ENCODE data around the gene FAM78B. TPM values are rescaled to one million over a fixed set of nuclear protein-coding genes. Genes with fewer than 3 reads are reported as not detected.

The FAM78B gene
- total and polyA plus RNA-seq, 2 donors (not counting 3 experiments of a cell fraction or from before 2014, with no cell fraction given), result 0.10 TPM; not detected in 1

DNA sequence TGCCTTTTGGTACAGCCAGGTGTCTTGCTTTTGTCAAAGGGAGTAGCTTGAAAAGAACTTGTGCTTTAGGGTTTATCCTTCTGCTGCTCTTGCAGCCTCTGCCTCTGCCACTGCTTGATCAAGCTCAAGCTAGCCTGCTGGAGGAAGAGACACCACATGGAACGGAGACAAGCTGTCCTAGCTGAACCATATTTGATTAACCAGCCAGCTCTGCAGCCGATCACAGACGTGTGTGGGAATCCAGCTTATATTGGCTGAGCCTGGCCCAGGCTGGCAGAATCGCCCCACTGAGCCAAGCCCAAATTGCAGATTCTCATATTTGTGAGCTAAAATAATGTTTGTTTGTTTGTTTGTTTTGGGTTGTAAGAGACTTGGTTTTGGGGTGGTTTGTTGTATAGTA is 18.7 kb upstream of the FAM78B start:
- H2AFZ ChIP-seq (ENCODE audit: low read depth, low read length), result no peak overlapping the region
- FAIRE-seq (no peak), DNase-seq (ENCODE audit: low read depth, low spot score) (no peak)
- TF ChIP-seq EZH2 (IDR thresholded peaks at IDR 0.05; ENCODE audit: borderline replicate concordance, low read depth, low read length, severe bottlenecking) (no peak), POLR2A (IDR thresholded peaks at IDR 0.05; ENCODE audit: low read depth, low read length) (no peak)
- TF ChIP-seq, protein P1, sequence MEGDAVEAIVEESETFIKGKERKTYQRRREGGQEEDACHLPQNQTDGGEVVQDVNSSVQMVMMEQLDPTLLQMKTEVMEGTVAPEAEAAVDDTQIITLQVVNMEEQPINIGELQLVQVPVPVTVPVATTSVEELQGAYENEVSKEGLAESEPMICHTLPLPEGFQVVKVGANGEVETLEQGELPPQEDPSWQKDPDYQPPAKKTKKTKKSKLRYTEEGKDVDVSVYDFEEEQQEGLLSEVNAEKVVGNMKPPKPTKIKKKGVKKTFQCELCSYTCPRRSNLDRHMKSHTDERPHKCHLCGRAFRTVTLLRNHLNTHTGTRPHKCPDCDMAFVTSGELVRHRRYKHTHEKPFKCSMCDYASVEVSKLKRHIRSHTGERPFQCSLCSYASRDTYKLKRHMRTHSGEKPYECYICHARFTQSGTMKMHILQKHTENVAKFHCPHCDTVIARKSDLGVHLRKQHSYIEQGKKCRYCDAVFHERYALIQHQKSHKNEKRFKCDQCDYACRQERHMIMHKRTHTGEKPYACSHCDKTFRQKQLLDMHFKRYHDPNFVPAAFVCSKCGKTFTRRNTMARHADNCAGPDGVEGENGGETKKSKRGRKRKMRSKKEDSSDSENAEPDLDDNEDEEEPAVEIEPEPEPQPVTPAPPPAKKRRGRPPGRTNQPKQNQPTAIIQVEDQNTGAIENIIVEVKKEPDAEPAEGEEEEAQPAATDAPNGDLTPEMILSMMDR (IDR thresholded peaks at IDR 0.05; ENCODE audit: extremely low read depth in 1 of 2, insufficient read depth in 1 of 2, low read depth in 1 of 2, low read length in 2 of 2), result no peak
- no TSS peak for BruUV-seq (replicated peaks)
- no peaks in the 10 kb centered on the region for H3K4me1 ChIP-seq (ENCODE audit: control insufficient read depth, extremely low read depth, insufficient read depth, low read length)
- H3K27ac ChIP-seq (ENCODE audit: insufficient read depth, low read depth, low read length), result no peak overlapping the region
- dilution Hi-C loops (cut with MboI; ENCODE audit: extremely low pct_ligation_motif_present, low sequenced_read_pairs), result no loop called here
- no peaks in the 10 kb centered on the region for H3K79me2 ChIP-seq (ENCODE audit: control insufficient read depth, insufficient read depth, low read length)
- H3K9me1 ChIP-seq (replicated peaks; ENCODE audit: control insufficient read depth, extremely low read depth, insufficient read depth, low read length), result no peaks in the 10 kb centered on the region
- ChIA-PET POLR2A (no interaction called here), CTCF (no interaction called here)
- intact Hi-C loops (cut with micrococcal nuclease), result no loop called here
- no peaks in the 10 kb centered on the region for H3K36me3 ChIP-seq (ENCODE audit: control insufficient read depth in 2 of 2, extremely low read depth in 1 of 2, insufficient read depth in 2 of 2, low read length in 2 of 2)
- no peak overlapping the region for H3K9ac ChIP-seq (replicated peaks; ENCODE audit: extremely low read depth, insufficient read depth, low read length)
- no peak overlapping the region for H3K4me3 ChIP-seq (replicated peaks in 1 of 3; ENCODE audit: insufficient read depth in 1 of 3, low read depth in 1 of 3, low read length in 3 of 3)
- H4K20me1 ChIP-seq (replicated peaks; ENCODE audit: control insufficient read depth, extremely low read depth, insufficient read depth, low read length), result no peaks in the 10 kb centered on the region
- H3K9me3 ChIP-seq (replicated peaks; ENCODE audit: control insufficient read depth, insufficient read depth, low read length), result no peaks in the 10 kb centered on the region
- H3K27me3 ChIP-seq (ENCODE audit: control insufficient read depth in 2 of 2, insufficient read depth in 2 of 2, low read length in 2 of 2), result no peaks in the 10 kb centered on the region
- H3K4me2 ChIP-seq (ENCODE audit: insufficient read depth, low read length), result no peak overlapping the region

DNA sequence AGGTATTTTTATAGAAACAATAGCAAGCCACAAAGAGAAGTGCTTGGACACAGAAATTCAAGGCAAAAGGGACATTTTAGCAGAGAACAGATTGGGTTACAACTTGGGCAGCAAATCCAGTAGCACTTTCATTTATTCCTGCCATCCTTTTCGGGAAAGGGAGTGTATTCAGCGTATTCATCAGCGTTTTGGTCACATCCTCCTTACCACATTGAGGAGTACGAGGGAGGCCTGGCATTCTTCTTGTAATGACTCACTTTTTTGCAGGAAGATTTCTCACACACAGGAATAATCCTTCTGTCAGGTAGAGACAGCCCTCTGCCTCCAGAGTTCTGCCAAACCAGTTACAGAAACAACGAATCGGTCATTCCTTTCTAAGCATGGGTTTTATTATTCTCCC is 18.1 kb upstream of the FAM78B start:
- Histone ChIP-seq H3K4me2 (ENCODE audit: insufficient read depth, low read length) (no peak overlapping the region), H3K4me3 (replicated peaks in 1 of 3; ENCODE audit: insufficient read depth in 1 of 3, low read depth in 1 of 3, low read length in 3 of 3) (no peak overlapping the region), H2AFZ (ENCODE audit: low read depth, low read length) (no peak overlapping the region), H3K9ac (replicated peaks; ENCODE audit: extremely low read depth, insufficient read depth, low read length) (no peak overlapping the region), H4K20me1 (replicated peaks; ENCODE audit: control insufficient read depth, extremely low read depth, insufficient read depth, low read length) (no peaks in the 10 kb centered on the region), H3K36me3 (ENCODE audit: control insufficient read depth in 2 of 2, extremely low read depth in 1 of 2, insufficient read depth in 2 of 2, low read length in 2 of 2) (no peaks in the 10 kb centered on the region), H3K9me3 (replicated peaks; ENCODE audit: control insufficient read depth, insufficient read depth, low read length) (no peaks in the 10 kb centered on the region), H3K27ac (ENCODE audit: insufficient read depth, low read depth, low read length) (no peak overlapping the region), H3K9me1 (replicated peaks; ENCODE audit: control insufficient read depth, extremely low read depth, insufficient read depth, low read length) (no peaks in the 10 kb centered on the region), H3K27me3 (ENCODE audit: control insufficient read depth in 2 of 2, insufficient read depth in 2 of 2, low read length in 2 of 2) (no peaks in the 10 kb centered on the region), H3K79me2 (ENCODE audit: control insufficient read depth, insufficient read depth, low read length) (no peaks in the 10 kb centered on the region), H3K4me1 (ENCODE audit: control insufficient read depth, extremely low read depth, insufficient read depth, low read length) (no peaks in the 10 kb centered on the region)
- no peak for DNase-seq (ENCODE audit: low read depth, low spot score)
- POLR2A ChIA-PET, result no interaction called here
- intact Hi-C loops (cut with micrococcal nuclease) (no loop called here), dilution Hi-C loops (cut with MboI; ENCODE audit: extremely low pct_ligation_motif_present, low sequenced_read_pairs) (no loop called here)
- FAIRE-seq, result no peak
- TF ChIP-seq FOS (IDR thresholded peaks at IDR 0.05; ENCODE audit: borderline replicate concordance, insufficient read depth, low read length) (no peak), MYC (IDR thresholded peaks at IDR 0.05; ENCODE audit: low read depth, low read length) (no peak), POLR2A (IDR thresholded peaks at IDR 0.05; ENCODE audit: low read depth, low read length) (no peak), GATA2 (IDR thresholded peaks at IDR 0.05; ENCODE audit: insufficient read depth, insufficient read length, low read depth, low read length) (no peak), EZH2 (IDR thresholded peaks at IDR 0.05; ENCODE audit: borderline replicate concordance, low read depth, low read length, severe bottlenecking) (no peak), POLR2AphosphoS5 (IDR thresholded peaks at IDR 0.05; ENCODE audit: insufficient read depth, low read depth, low read length) (no peak), JUN (IDR thresholded peaks at IDR 0.05; ENCODE audit: borderline replicate concordance, insufficient read depth, insufficient read length, low read depth) (no peak)
- TF ChIP-seq, protein P2, sequence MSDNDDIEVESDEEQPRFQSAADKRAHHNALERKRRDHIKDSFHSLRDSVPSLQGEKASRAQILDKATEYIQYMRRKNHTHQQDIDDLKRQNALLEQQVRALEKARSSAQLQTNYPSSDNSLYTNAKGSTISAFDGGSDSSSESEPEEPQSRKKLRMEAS (IDR thresholded peaks at IDR 0.05; ENCODE audit: insufficient read depth, insufficient read length), result no peak
- CTCF ChIA-PET, result interaction anchor here (0.6 kb wide), 1 partner anchor 480 kb away, joined by 3 read pairs; no protein-coding TSS in a partner anchor
- BruUV-seq (replicated peaks), result no TSS peak
